ENCODE data around the gene SLC28A1.

SLC28A1 gene

DNA sequence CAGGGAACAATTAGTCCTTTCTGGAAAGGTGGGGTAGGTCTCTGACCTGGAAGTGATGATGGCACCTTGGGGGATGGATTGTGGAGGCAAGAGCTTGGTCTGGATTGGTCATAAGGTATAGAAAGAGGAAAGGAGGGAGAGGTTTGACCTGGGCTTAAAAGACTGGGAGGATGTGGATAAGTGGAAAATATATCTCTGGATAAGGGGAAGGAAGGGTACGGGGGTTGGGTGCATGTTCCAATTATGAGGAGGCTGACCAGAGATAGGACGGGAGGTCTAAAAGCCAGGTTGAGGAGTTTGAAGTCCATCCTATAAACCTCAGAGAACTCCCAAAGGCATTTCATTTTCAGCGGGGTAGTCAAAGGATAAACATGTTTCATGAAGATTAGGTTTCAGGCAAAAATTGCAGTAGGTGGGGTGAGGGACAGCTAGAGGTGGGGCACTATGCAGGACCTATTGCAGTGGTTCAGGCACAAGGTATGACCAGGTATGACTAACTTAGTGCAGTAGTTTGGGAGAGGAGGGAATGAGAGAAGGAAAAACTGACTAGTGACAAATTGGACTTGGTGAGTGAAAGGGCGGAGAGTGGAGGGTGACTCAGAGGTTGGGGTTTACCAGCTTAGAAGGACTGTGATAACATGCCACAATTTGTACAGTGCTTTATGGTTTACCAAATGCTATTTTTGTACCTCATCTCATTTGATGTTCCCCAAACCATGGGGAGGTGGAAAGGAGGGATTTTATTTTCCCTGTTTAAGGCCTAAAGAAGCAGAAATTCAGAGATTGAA is 107.9 kb downstream of the SLC28A1 start:
- H3K9me3 ChIP-seq (ENCODE audit: severe bottlenecking), result no peaks in the 10 kb centered on the region
- H3K36me3 ChIP-seq, result no peaks in the 10 kb centered on the region; the same call in 1 of the 2 replicates
- H3K27ac ChIP-seq, result no peak overlapping the region
- no peak overlapping the region for H3K4me3 ChIP-seq (ENCODE audit: low read depth, low read length)
- TF ChIP-seq CTCF (IDR thresholded peaks at IDR 0.05; ENCODE audit: low read depth, low read length), result no peak
- no peak for DNase-seq
- H3K27me3 ChIP-seq (ENCODE audit: insufficient read depth, low read depth, severe bottlenecking), result no peaks in the 10 kb centered on the region
